Fibroblast of lung (primary cell): ENCODE measurements around the gene ATG13.

Source experiments
- EZH2 ChIP-seq: IDR thresholded peaks from 2 replicates; pipeline ENCODE4 v1.5.1; 2012; ENCODE audit warnings: low read length, control low read depth, mild to moderate bottlenecking; ENCODE audit errors: missing control alignments
- TF ChIP-seq, protein P1 (sequence below), 2 donors: IDR thresholded peaks in 1 of 2; conservative IDR thresholded peaks in 1 of 2; 1 replicate in 1 of 2; 2 replicates in 1 of 2; pipeline ENCODE4 v1.5.1; 2011 to 2012; ENCODE audit warnings: low read length in 2 of 2, control low read depth in 1 of 2, inconsistent platforms in 1 of 2, low read depth in 1 of 2, mild to moderate bottlenecking in 1 of 2

DNA sequence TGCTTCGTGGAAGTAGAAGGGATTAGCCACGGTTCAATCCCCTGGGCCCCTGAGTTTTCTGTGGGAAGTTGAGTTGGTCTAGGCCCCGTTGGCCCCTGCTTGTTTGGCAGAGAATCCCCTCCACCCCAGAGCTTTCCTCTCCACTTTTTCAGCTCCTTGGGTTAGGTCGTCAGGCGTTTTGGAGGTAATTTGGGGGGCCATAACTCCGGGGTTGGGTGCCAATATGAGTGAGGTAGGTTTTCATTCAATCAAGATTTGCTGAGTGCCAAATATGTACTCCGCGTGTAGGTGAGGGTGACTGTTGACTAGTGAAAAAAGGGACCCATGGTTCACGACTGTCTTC, 590 bp downstream of the ATG13 start:
- TF ChIP-seq, protein P1, sequence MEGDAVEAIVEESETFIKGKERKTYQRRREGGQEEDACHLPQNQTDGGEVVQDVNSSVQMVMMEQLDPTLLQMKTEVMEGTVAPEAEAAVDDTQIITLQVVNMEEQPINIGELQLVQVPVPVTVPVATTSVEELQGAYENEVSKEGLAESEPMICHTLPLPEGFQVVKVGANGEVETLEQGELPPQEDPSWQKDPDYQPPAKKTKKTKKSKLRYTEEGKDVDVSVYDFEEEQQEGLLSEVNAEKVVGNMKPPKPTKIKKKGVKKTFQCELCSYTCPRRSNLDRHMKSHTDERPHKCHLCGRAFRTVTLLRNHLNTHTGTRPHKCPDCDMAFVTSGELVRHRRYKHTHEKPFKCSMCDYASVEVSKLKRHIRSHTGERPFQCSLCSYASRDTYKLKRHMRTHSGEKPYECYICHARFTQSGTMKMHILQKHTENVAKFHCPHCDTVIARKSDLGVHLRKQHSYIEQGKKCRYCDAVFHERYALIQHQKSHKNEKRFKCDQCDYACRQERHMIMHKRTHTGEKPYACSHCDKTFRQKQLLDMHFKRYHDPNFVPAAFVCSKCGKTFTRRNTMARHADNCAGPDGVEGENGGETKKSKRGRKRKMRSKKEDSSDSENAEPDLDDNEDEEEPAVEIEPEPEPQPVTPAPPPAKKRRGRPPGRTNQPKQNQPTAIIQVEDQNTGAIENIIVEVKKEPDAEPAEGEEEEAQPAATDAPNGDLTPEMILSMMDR (conservative IDR thresholded peaks at IDR 0.05 in 1 of 2, IDR thresholded peaks at IDR 0.05 in 1 of 2; ENCODE audit: low read depth in 1 of 2, low read length in 2 of 2), result no peak
- TF ChIP-seq EZH2, result no peak
